Astrocyte (in vitro differentiated cells and primary cell): ENCODE measurements around the gene GBA3. TPM values are rescaled to one million over a fixed set of nuclear protein-coding genes. Genes with fewer than 3 reads are reported as not detected.

Experiments used
- DNase-seq: peaks from one replicate; pipeline ENCODE4 v3.0.0-alpha.2; 2010; ENCODE audit warnings: low read depth
- FAIRE-seq: peaks from 2 replicates; lab custom pipeline; 2011; peaks lifted over from hg19 to GRCh38; lab: Jason Lieb, UNC
- H2AFZ ChIP-seq: 2 replicates; pipeline ENCODE4 v1.6.0; 2012; ENCODE audit warnings: low read depth, low read length, inconsistent platforms
- H3K27ac ChIP-seq: 2 replicates; pipeline ENCODE4 v1.5.1; 2011; ENCODE audit warnings: low read depth, low read length, inconsistent platforms
- H3K27me3 ChIP-seq: 2 replicates; pipeline ENCODE4 v1.6.0; 2011; ENCODE audit warnings: low read length, inconsistent platforms; ENCODE audit not compliant: insufficient read depth
- H3K36me3 ChIP-seq: 2 replicates; pipeline ENCODE4 v1.5.1; 2011; ENCODE audit warnings: low read length, inconsistent platforms; ENCODE audit not compliant: insufficient read depth
- H3K4me1 ChIP-seq: 2 replicates; pipeline ENCODE4 v1.5.1; 2011; ENCODE audit warnings: low read length, inconsistent platforms; ENCODE audit not compliant: insufficient read depth
- H3K4me2 ChIP-seq: 2 replicates; pipeline ENCODE4 v1.6.0; 2012; ENCODE audit warnings: low read length, inconsistent platforms
- H3K4me3 ChIP-seq: 2 replicates; pipeline ENCODE4 v1.5.1; 2011; ENCODE audit warnings: low read depth, mild to moderate bottlenecking, low read length, inconsistent platforms; ENCODE audit not compliant: insufficient read depth
- H3K79me2 ChIP-seq: 2 replicates; pipeline ENCODE4 v1.6.0; 2012; ENCODE audit warnings: mild to moderate bottlenecking, low read length, inconsistent platforms; ENCODE audit not compliant: insufficient read depth
- H3K9ac ChIP-seq: 2 replicates; pipeline ENCODE4 v1.6.0; 2012; ENCODE audit warnings: mild to moderate bottlenecking, low read length, inconsistent platforms
- H3K9me3 ChIP-seq: 2 replicates; pipeline ENCODE4 v1.5.1; 2012; ENCODE audit warnings: low read depth, mild to moderate bottlenecking, low read length, inconsistent platforms; ENCODE audit not compliant: insufficient read depth
- H4K20me1 ChIP-seq: 2 replicates; pipeline ENCODE4 v1.6.0; 2012; ENCODE audit warnings: low read length, inconsistent platforms; ENCODE audit not compliant: insufficient read depth
- H3K27ac Mint-ChIP-seq: one replicate; pipeline ENCODE4 v1.8.0; 2021; ENCODE audit warnings: mild to moderate bottlenecking, mixed read lengths; ENCODE audit not compliant: unreplicated experiment
- H3K27me3 Mint-ChIP-seq: one replicate; pipeline ENCODE4 v1.8.0; 2021; ENCODE audit warnings: low read depth, mixed read lengths; ENCODE audit not compliant: unreplicated experiment
- H3K36me3 Mint-ChIP-seq: one replicate; pipeline ENCODE4 v1.8.0; 2021; ENCODE audit warnings: low read depth, mixed read lengths; ENCODE audit not compliant: unreplicated experiment
- H3K4me1 Mint-ChIP-seq: one replicate; pipeline ENCODE4 v1.8.0; 2021; ENCODE audit warnings: low read depth, mixed read lengths; ENCODE audit not compliant: unreplicated experiment
- H3K4me3 Mint-ChIP-seq: one replicate; pipeline ENCODE4 v1.8.0; 2021; ENCODE audit warnings: mild to moderate bottlenecking, moderate library complexity, mixed read lengths; ENCODE audit not compliant: unreplicated experiment
- H3K9me3 Mint-ChIP-seq: one replicate; pipeline ENCODE4 v1.8.0; 2021; ENCODE audit warnings: mild to moderate bottlenecking, mixed read lengths; ENCODE audit not compliant: unreplicated experiment
- CTCF ChIP-seq: IDR thresholded peaks from 2 replicates; pipeline ENCODE4 v1.5.1; 2011; ENCODE audit warnings: low read depth, mild to moderate bottlenecking, inconsistent platforms, low read length, moderate library complexity; ENCODE audit not compliant: insufficient read depth
- EZH2 ChIP-seq: IDR thresholded peaks from 2 replicates; pipeline ENCODE4 v1.6.1; 2012; ENCODE audit warnings: mild to moderate bottlenecking, low read length, inconsistent platforms; ENCODE audit not compliant: insufficient read depth
- total RNA-seq: library from RNA; stranded (reverse); gene quantifications from 2 replicates; pipeline ENCODE4 v1.2.1, GENCODE V29; 2021

GBA3 gene
- total RNA-seq, 1 donor from 2014 or later: not detected

- Histone ChIP-seq H3K9ac (no peak overlapping the region), H4K20me1 (no peaks in the 10 kb centered on the region), H3K27me3 (no peaks in the 10 kb centered on the region), H3K4me2 (no peak overlapping the region), H2AFZ (no peak overlapping the region), H3K4me3 (no peak overlapping the region), H3K79me2 (no peaks in the 10 kb centered on the region), H3K9me3 (no peaks in the 10 kb centered on the region), H3K27ac (no peak overlapping the region), H3K4me1 (no peaks in the 10 kb centered on the region), H3K36me3 (no peaks in the 10 kb centered on the region)
- no peaks in the 10 kb centered on the region for H3K36me3 Mint-ChIP-seq
- DNase-seq (no peak), FAIRE-seq (no peak)
- no peak overlapping the region for H3K27ac Mint-ChIP-seq
- H3K4me3 Mint-ChIP-seq: no peak overlapping the region
- H3K9me3 Mint-ChIP-seq: no peaks in the 10 kb centered on the region
- no peaks in the 10 kb centered on the region for H3K4me1 Mint-ChIP-seq
- no peaks in the 10 kb centered on the region for H3K27me3 Mint-ChIP-seq
- TF ChIP-seq EZH2 (no peak), CTCF (no peak)
Measured at GRCh38 chr4:22730021-22730420, 37.3 kb downstream of the GBA3 start.

- H3K27me3 Mint-ChIP-seq: no peaks in the 10 kb centered on the region
- no peaks in the 10 kb centered on the region for H3K4me1 ChIP-seq
- H3K9ac ChIP-seq: no peak overlapping the region
- FAIRE-seq (no peak), DNase-seq (no peak)
- no peak overlapping the region for H3K27ac ChIP-seq
- no peaks in the 10 kb centered on the region for H3K27me3 ChIP-seq
- no peak overlapping the region for H2AFZ ChIP-seq
- H4K20me1 ChIP-seq: no peaks in the 10 kb centered on the region
- no peaks in the 10 kb centered on the region for H3K9me3 Mint-ChIP-seq
- no peak overlapping the region for H3K4me3 ChIP-seq
- no peak overlapping the region for H3K4me3 Mint-ChIP-seq
- no peak overlapping the region for H3K27ac Mint-ChIP-seq
- no peaks in the 10 kb centered on the region for H3K36me3 Mint-ChIP-seq
- H3K9me3 ChIP-seq: no peaks in the 10 kb centered on the region
- no peak for TF ChIP-seq EZH2
- TF ChIP-seq CTCF: no peak
- no peaks in the 10 kb centered on the region for H3K4me1 Mint-ChIP-seq
- no peaks in the 10 kb centered on the region for H3K79me2 ChIP-seq
- no peak overlapping the region for H3K4me2 ChIP-seq
- H3K36me3 ChIP-seq: no peaks in the 10 kb centered on the region
Measured at GRCh38 chr4:22733816-22734215, 41.1 kb downstream of the GBA3 start.

GRCh38 chr4:22736912-22737311, 44.2 kb downstream of the GBA3 start:
- Mint-ChIP-seq H3K27me3 (no peaks in the 10 kb centered on the region), H3K4me3 (no peak overlapping the region), H3K36me3 (no peaks in the 10 kb centered on the region), H3K4me1 (peaks cover 5% of the 10 kb centered on the region), H3K9me3 (no peaks in the 10 kb centered on the region), H3K27ac (no peak overlapping the region)
- Histone ChIP-seq H3K27me3 (no peaks in the 10 kb centered on the region), H2AFZ (no peak overlapping the region), H3K79me2 (no peaks in the 10 kb centered on the region), H3K27ac (no peak overlapping the region), H3K4me1 (no peaks in the 10 kb centered on the region), H3K9ac (no peak overlapping the region), H3K4me3 (no peak overlapping the region), H3K9me3 (no peaks in the 10 kb centered on the region), H3K36me3 (no peaks in the 10 kb centered on the region), H3K4me2 (no peak overlapping the region), H4K20me1 (no peaks in the 10 kb centered on the region)
- no peak for DNase-seq
- no peak for FAIRE-seq
- TF ChIP-seq EZH2 (no peak), CTCF (no peak)
